CMK (cell line): ENCODE measurements around the gene TXNL4A.

Source experiments
- DNase-seq: peaks from one replicate; pipeline ENCODE4 v3.0.0-alpha.2; 2010; ENCODE audit warnings: low read depth

TXNL4A gene

GRCh38 chr18:79991494-79991893 is 3.1 kb upstream of the TXNL4A start:
- no peak for DNase-seq

DNA sequence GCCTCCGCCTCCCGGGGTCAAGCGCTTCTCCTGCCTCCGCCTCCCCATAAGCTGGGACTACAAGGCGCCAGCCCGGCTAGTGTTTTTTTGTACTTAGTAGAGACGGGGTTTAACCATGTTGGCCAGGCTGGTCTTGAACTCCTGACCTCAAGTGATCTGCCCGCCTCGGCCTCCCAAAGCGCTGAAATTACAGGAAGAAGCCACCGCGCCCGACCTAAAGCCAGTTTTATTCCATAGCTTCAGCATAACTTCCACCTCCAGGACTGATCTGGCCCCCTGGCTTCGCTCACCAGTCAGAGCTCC is 783 bp upstream of the TXNL4A start:
- DNase-seq: no peak

- DNase-seq: peak; percentile 34
Measured at GRCh38 chr18:79988071-79988450, 302 bp downstream of the TXNL4A start.

DNA sequence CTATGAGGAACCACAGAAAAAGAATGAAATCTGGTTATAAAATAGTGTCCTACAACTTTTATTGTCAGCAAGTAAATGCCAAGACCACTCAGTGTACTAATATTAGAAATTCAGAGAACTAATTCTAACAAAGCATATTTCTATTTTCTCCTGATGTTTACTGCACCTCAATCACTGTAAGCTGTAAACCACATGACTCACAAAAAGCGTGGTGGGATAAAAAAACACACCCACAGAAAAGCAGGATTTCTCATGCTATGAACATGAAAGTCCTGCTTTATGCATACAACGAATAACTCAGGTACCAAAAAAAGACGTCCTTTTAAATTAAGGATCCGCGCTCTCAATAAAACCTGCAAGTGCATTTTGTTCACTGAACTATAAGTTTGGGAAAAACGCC is 797 bp downstream of the TXNL4A start:
- DNase-seq: no peak

DNA sequence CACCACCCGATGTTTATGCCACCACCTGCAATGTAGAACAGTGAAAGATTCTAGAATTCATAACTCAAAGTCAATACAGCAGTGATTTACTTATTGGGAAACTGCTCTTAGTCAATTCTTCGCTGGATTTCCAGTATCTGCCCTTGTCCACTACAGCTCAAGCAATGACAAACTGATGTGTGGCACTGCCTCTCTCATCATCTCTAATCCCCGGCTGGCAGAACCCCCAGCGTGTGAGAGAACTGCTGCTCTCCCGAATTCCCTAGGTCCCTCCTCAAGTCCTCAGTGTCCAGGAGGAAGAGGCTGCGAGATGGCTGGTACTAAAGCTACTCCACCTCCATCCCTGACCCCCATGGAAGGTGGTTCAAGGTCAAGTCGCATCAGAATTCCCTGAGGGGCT is 1.6 kb downstream of the TXNL4A start:
- no peak for DNase-seq

GRCh38 chr18:79985172-79985571 is 3.2 kb downstream of the TXNL4A start:
- no peak for DNase-seq

GRCh38 chr18:79983793-79984192 is 4.6 kb downstream of the TXNL4A start:
- no peak for DNase-seq

DNA sequence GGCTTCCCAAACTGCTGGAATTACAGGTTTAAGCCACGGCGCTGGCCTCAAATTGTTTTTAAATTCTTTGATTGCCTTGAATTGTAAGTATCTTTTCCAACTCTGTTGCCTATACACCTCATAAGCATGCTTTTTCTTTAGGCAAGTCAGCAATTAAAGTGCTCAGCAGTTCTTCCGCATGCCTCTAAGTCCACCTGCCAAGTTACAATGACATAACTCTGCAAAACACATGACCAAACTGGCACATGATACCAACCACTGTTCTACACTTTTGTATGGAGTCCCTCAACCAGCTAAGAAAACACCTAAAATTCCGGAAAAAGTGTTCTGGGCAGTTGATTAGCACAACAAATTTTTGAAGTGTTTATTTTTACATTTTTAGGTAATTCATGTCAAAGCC is 5.1 kb downstream of the TXNL4A start:
- no peak for DNase-seq

DNA sequence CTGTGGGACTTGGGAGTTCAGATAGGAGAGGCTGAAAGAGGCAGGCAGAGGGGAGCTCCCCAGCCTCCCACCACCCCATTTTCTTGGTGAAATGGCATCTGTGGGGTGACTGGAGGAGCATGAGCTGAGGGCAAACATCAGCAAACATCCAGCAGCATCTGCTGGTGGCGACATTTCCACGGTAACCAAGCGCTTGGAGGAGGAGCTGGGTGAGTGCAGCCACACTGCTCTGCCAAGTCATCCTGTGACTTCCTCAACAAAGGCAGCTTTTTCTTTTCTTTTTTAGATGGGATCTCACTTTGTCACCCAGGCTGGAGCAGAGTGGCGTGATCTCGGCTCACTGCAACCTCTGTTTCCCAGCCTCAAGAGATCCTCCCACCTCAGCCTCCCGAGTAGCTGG is 5.6 kb downstream of the TXNL4A start:
- no peak for DNase-seq

- no peak for DNase-seq
Measured at GRCh38 chr18:79980585-79980984, 7.8 kb downstream of the TXNL4A start.

GRCh38 chr18:79979843-79980242 is 8.5 kb downstream of the TXNL4A start:
- DNase-seq: no peak

GRCh38 chr18:79975985-79976680 is 12.2 kb downstream of the TXNL4A start:
- DNase-seq: no peak

- DNase-seq: peak; percentile 77
Measured at GRCh38 chr18:79975043-79975442, 13.3 kb downstream of the TXNL4A start.

GRCh38 chr18:79974025-79974654 is 14.2 kb downstream of the TXNL4A start:
- DNase-seq: no peak

DNA sequence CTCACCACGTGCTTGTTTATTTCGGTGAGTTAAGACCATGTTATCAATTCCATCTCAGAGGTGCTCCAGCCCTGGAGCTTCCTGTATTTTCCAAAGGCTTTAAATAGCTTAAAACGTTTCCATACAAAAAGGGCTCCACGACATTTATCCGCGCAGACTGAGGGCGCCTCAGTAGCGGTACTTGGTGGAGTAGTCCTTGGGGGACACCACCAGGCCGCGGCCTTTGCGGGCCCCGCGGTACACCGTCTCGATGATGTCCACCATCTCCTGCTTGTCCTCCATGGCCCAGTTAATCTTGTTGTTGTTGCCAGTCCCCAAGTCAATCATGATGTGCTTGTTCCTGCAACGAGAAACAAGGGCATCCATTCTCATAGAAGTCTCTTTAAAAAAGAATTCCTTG is 14.8 kb downstream of the TXNL4A start:
- DNase-seq: no peak

DNA sequence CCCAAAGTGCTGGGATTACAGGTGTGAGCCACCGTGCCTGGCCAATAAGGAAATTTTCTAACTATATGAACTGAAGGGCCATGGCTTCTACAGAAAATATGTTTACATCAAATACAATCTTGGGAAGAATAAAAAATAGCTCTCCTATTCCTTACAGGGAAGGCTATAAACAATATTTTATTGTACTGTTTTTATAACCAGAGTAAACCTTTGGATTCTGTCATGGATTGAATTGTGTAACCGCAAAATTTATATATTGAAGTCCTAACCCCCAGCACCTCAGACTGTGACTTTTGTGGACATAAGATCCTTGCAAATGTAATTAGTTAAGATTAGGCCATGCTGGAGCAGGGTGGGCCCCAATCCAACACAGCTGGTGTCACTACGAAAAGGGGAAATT is 15.6 kb downstream of the TXNL4A start:
- DNase-seq: no peak

- DNase-seq: no peak
Measured at GRCh38 chr18:79971986-79972385, 16.4 kb downstream of the TXNL4A start.

GRCh38 chr18:79971211-79971952 is 17.0 kb downstream of the TXNL4A start:
- no peak for DNase-seq

GRCh38 chr18:79970419-79971133 is 17.8 kb downstream of the TXNL4A start:
- DNase-seq: no peak

GRCh38 chr18:79965119-79965902 is 23.1 kb downstream of the TXNL4A start:
- no peak for DNase-seq

DNA sequence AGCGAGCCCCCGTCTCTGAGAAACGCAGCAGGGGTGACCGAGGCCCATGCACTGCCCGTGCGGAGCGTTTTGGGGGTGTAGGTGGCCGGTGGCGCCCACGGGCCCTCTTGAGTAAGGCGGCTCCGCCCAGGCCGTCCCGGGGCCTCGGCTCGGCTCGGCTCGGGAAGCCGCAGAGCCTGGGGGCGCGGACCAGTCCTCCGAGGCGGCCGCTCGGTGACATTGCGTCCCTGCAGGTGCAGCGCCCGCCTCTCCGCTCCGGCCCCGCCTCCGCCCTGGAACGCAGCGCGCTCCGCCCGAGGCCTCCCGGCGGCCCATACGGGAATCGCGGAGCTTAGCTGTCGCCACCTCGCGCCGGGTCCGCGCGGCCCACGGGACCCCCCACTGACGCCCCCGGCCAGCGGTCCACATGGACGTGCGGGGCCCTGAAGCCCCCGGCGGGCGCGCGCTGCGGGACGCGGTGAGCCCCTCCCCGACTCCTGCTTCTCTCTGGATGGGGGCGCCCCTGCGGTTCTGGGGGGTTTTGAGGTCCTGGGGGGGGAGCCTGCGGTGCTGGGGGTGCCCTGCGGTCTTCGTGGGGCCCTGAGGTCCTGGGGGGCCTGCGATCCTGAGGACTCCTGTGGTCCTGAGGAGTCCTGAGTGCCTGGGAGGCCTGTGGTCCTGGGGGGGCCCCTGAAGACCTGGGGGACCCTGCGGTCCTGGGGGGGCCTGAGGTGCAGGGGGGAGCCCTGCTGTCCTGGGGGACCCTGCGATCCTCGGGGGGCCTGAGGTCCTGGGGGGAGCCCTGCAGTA is 23.8 kb downstream of the TXNL4A start, which contains the start of gene HSBP1L1:
Gene HSBP1L1 (plus strand): TSS at position 314 of the 789 bp plus-strand sequence. CDS start 93 bp downstream, at position 407.
- no peak for DNase-seq
